ENCODE measurements around the gene RPL22.

DNA sequence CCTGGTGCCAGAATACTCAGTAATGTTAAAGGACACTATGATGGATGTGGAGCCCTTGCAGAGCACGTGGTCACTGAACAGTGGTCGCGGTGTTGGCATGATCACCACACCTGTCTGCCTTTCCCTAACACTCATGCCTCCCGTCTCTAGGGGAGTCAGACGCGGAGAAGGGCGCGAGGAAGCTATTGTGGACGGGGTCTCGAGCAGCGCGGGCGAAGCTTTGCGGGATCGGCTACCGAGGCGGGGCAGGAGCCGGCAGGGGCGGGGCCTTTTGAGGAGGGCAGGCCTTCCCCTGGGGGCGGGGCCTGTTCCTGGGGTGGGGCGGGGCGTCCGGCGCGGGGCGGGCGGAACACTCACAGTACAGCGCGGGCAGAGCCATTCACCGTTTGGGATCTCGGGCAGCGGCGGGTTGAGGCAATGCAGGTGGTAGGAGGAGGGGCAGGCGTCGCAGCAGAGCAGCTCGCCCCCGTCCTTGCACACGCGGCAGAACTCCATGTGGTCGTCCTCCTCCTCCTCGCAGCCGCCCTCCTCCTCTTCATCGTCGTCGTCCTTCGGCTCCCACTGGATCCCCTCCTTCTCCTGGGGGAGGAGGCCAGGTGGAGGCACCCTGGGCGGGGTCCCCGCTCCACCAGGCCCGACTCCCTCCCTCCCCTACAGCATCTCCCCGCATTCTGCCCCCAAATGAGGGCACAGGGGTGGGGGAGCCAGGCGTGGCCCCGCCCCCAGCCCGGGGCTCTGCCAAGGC is 50.7 kb downstream of the RPL22 start:
- TF ChIP-seq ZNF274 (IDR thresholded peaks at IDR 0.05; ENCODE audit: borderline replicate concordance, extremely low read depth, low read length) (no peak), SIX5 (IDR thresholded peaks at IDR 0.05; ENCODE audit: low read depth, low read length) (no peak), CREB1 (IDR thresholded peaks at IDR 0.05) (no peak), USF2 (IDR thresholded peaks at IDR 0.05; ENCODE audit: low read length) (no peak), TBP (IDR thresholded peaks at IDR 0.05; ENCODE audit: low read depth, low read length) (no peak)
- TF ChIP-seq, protein P1, sequence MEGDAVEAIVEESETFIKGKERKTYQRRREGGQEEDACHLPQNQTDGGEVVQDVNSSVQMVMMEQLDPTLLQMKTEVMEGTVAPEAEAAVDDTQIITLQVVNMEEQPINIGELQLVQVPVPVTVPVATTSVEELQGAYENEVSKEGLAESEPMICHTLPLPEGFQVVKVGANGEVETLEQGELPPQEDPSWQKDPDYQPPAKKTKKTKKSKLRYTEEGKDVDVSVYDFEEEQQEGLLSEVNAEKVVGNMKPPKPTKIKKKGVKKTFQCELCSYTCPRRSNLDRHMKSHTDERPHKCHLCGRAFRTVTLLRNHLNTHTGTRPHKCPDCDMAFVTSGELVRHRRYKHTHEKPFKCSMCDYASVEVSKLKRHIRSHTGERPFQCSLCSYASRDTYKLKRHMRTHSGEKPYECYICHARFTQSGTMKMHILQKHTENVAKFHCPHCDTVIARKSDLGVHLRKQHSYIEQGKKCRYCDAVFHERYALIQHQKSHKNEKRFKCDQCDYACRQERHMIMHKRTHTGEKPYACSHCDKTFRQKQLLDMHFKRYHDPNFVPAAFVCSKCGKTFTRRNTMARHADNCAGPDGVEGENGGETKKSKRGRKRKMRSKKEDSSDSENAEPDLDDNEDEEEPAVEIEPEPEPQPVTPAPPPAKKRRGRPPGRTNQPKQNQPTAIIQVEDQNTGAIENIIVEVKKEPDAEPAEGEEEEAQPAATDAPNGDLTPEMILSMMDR (IDR thresholded peaks at IDR 0.05; ENCODE audit: control extremely low read depth in 1 of 3, insufficient read depth in 1 of 3, low read depth in 1 of 3, low read length in 3 of 3): no peak
